CD4-positive, alpha-beta T cell treated with Interleukin-4 for 1 hour (primary cell): ENCODE results near the gene ABCB11.
"Not testable (repeated sequence)": the region's sequence is repeated elsewhere in the genome, so short reads cannot be mapped to it uniquely, and the experiment has no call there.

ENCODE experiments used
- DNase-seq, 2 donors: peaks; one replicate each; pipeline ENCODE4 v3.0.0-alpha.2; 2020 to 2022

ABCB11 gene

GRCh38 chr2:168874368-168875054 is 156.6 kb downstream of the ABCB11 start:
- DNase-seq, result no peak

- DNase-seq, result not testable (repeated sequence)
These were observed 160.3 kb downstream of the ABCB11 start for GRCh38 chr2:168870824-168871223.
